BLaER1 treated with 17β-estradiol and CSF1 and Interleukin-3, amounts not matched to agents 10 nM and 100 nM (cell line): ENCODE data around the gene DXO.
"Not testable (repeated sequence)": the region's sequence is repeated elsewhere in the genome, so short reads cannot be mapped to it uniquely, and the experiment has no call there.

Source experiments
- H3K27ac ChIP-seq, 11 experiments: shearing (Covaris generic); formaldehyde crosslinking; 2 replicates each; pipeline ENCODE4 v1.8.1; 2022
- H3K27me3 ChIP-seq, 11 experiments: shearing (Covaris generic); formaldehyde crosslinking; 2 replicates each; pipeline ENCODE4 v1.8.1; 2022
- H3K36me3 ChIP-seq, 11 experiments: shearing (Covaris generic); formaldehyde crosslinking; 2 replicates each; pipeline ENCODE4 v1.8.1; 2022
- H3K4me1 ChIP-seq, 10 experiments: shearing (Covaris generic); formaldehyde crosslinking; 2 replicates each; pipeline ENCODE4 v1.8.1; 2022
- H3K4me2 ChIP-seq, 11 experiments: shearing (Covaris generic); formaldehyde crosslinking; 2 replicates each; pipeline ENCODE4 v1.8.1; 2022
- H3K4me3 ChIP-seq, 10 experiments: shearing (Covaris generic); formaldehyde crosslinking; 2 replicates each; pipeline ENCODE4 v1.8.1; 2022
- H3K9ac ChIP-seq, 11 experiments: shearing (Covaris generic); formaldehyde crosslinking; 2 replicates each; pipeline ENCODE4 v1.8.1; 2022
- H3K9me3 ChIP-seq, 11 experiments: shearing (Covaris generic); formaldehyde crosslinking; replicated peaks in 1 of 11; 2 replicates each; pipeline ENCODE4 v1.8.1; 2022
- H4K20me1 ChIP-seq, 11 experiments: shearing (Covaris generic); formaldehyde crosslinking; 2 replicates each; pipeline ENCODE4 v1.8.1; 2022
- Cebpa-rat ChIP-seq, 11 experiments: shearing (Covaris generic); IDR thresholded peaks; 2 replicates each; pipeline ENCODE4 v1.8.1; 2022

DXO gene

DNA sequence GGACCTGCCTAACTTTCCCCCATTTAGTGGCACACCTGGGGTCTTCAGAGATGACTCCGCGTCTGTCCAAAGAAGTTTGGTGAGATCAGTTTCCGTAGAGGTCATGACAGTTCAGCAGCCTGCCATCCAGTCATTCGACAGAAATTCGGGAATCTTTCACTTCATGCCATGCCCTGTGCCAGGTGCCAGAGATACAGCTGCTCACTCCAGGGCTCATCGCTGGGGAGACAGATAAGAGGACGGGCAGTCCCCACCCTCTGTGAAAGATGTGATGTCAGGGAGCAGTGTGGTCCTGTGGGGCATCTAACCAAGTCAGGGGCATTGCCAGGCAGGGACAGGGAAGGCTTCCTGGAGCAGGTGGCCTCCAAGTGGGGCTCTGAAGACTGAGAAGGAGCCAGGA lies 31.4 kb upstream of the DXO start:
- H3K4me1 ChIP-seq, H3K36me3 ChIP-seq, H3K4me2 ChIP-seq, H3K9ac ChIP-seq, H4K20me1 ChIP-seq, H3K9me3 ChIP-seq, H3K27me3 ChIP-seq, H3K4me3 ChIP-seq, H3K27ac ChIP-seq: not testable (repeated sequence)

GRCh38 chr6:32002546-32003268 lies 30.8 kb upstream of the DXO start:
- H3K4me1 ChIP-seq, H3K9ac ChIP-seq, H3K27ac ChIP-seq, H3K27me3 ChIP-seq, H3K36me3 ChIP-seq, H4K20me1 ChIP-seq, H3K4me3 ChIP-seq, H3K4me2 ChIP-seq, H3K9me3 ChIP-seq: not testable (repeated sequence)

- H3K27ac ChIP-seq, H3K4me2 ChIP-seq, H3K27me3 ChIP-seq, H3K9ac ChIP-seq, H4K20me1 ChIP-seq, H3K9me3 ChIP-seq, H3K4me3 ChIP-seq, H3K36me3 ChIP-seq, H3K4me1 ChIP-seq: not testable (repeated sequence)
These were observed 24.4 kb upstream of the DXO start for GRCh38 chr6:31996385-31996784.

- not testable (repeated sequence) for H3K4me3 ChIP-seq, H3K9me3 ChIP-seq, H3K4me2 ChIP-seq, H3K27ac ChIP-seq, H3K9ac ChIP-seq, H4K20me1 ChIP-seq, H3K4me1 ChIP-seq, H3K27me3 ChIP-seq, H3K36me3 ChIP-seq
These were observed 22.5 kb upstream of the DXO start for GRCh38 chr6:31994421-31994820.

- not testable (repeated sequence) for H3K4me2 ChIP-seq, H3K4me3 ChIP-seq, H3K36me3 ChIP-seq, H3K9ac ChIP-seq, H3K27ac ChIP-seq, H3K4me1 ChIP-seq, H4K20me1 ChIP-seq, H3K9me3 ChIP-seq, H3K27me3 ChIP-seq
These were observed 17.4 kb upstream of the DXO start for GRCh38 chr6:31989363-31989762.

DNA sequence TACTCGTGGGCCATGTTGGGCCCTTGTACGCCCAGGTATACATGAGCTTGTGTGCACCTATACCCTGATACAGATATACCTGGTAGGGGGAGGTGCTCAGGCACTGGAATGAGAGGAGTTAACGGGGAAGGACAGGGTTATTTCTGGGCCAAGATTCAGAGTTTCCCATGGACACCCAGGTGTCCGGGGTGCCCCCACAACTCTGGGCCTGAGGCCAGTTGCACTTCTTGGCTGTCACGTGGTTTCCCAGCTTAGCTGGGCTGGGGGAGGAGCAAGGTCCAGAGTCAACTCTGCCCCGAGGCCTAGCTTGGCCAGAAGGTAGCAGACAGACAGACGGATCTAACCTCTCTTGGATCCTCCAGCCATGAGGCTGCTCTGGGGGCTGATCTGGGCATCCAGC lies 9.8 kb upstream of the DXO start, which contains the start of gene C4A:
C4A (plus strand) TSS at position 314 of the 400 bp plus-strand sequence; CDS start at position 365, 51 bp downstream.
- H3K4me2 ChIP-seq, H3K27ac ChIP-seq, H3K9me3 ChIP-seq, H4K20me1 ChIP-seq, H3K4me3 ChIP-seq, H3K27me3 ChIP-seq, H3K4me1 ChIP-seq, H3K9ac ChIP-seq: not testable (repeated sequence)
- peaks cover 0 to 21% (median 13%) of the 10 kb centered on the region in 11 experiments; a peak in 16 of 22 replicates for H3K36me3 ChIP-seq

DNA sequence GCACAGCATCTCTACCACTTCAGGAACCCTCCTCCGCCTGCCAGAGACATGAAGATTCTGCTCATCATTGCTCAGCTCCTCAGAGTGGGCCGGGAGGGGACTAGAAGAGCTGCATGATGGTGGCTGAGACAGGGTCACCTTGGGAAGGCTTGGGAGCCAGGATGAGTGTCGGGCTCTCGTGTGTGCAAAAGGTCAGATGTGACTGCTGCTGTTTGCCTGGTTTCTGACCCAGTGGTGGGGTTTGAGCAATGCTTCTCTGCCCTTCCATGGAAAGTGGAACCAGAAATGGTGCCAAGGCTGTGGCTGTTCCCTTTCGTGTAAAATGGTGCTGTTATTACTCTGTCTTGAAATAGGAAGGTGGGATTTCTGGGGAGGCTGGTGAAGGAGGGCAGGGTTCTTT lies 9.1 kb upstream of the DXO start:
- H3K4me2 ChIP-seq, H4K20me1 ChIP-seq, H3K4me3 ChIP-seq, H3K27ac ChIP-seq, H3K27me3 ChIP-seq, H3K9ac ChIP-seq, H3K4me1 ChIP-seq: not testable (repeated sequence)
- H3K9me3 ChIP-seq = peaks cover 0 to 11% (median 7%) of the 10 kb centered on the region in 11 experiments; a peak in 10 of 22 replicates
- H3K36me3 ChIP-seq = peaks cover 0 to 23% (median 13%) of the 10 kb centered on the region in 11 experiments; a peak in 16 of 22 replicates

DNA sequence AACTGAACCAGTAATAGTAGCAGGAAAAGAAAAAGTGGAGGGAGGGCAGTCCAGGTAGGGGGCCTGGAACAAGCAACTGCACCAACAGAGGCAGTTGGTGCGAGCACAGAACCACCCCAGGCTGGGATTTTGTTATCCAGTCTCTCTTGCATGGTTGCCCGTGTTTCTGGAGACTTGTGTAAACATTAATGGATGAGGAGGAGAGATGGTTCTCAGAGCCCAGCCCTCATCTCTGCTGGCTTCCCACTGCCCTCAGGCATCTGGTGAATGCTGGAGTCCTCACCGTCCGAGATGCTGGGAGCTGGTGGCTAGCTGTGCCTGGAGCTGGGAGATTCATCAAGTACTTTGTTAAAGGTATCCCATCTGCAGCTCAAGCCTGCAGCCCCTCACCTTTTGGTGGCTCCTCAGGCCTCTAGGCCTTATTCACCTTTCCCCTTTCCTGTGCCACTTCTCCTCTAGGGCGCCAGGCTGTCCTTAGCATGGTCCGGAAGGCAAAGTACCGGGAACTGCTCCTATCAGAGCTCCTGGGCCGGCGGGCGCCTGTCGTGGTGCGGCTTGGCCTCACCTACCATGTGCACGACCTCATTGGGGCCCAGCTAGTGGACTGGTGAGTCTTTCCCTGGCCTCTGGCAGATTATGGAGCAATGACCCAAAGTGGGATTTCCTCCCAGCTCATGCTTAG lies 8.4 kb upstream of the DXO start:
- H3K27me3 ChIP-seq, H3K4me1 ChIP-seq, H3K9ac ChIP-seq, H3K4me2 ChIP-seq, H3K27ac ChIP-seq, H4K20me1 ChIP-seq, H3K4me3 ChIP-seq: not testable (repeated sequence)
- Histone ChIP-seq H3K36me3 (peaks cover 0 to 25% (median 13%) of the 10 kb centered on the region in 11 experiments; a peak in 17 of 22 replicates), H3K9me3 (peaks cover 0 to 18% (median 8%) of the 10 kb centered on the region in 11 experiments; a peak in 10 of 22 replicates)

- Histone ChIP-seq H3K4me1 (peaks cover 0 to 7% (median 0%) of the 10 kb centered on the region in 10 experiments; a peak in 5 of 20 replicates), H3K4me3 (no peak overlapping the region), H3K36me3 (peaks cover 0 to 35% (median 13%) of the 10 kb centered on the region in 11 experiments; a peak in 17 of 22 replicates), H3K9ac (0 out of 22 replicates have a peak overlapping the region, but pooled peaks of 3 of the 11 experiments have one; percentile 7 to 17 (median 7)), H3K4me2 (no peak overlapping the region), H3K27ac (no peak overlapping the region), H3K9me3 (peaks cover 0 to 20% (median 8%) of the 10 kb centered on the region in 11 experiments; a peak in 10 of 22 replicates), H4K20me1 (0 out of 22 replicates have a peak, but pooled peaks cover 0 to 7% (median 0%) of the 10 kb centered on the region in 11 experiments), H3K27me3 (no peaks in the 10 kb centered on the region)
- no peak for TF ChIP-seq Cebpa-rat (IDR thresholded peaks at IDR 0.05)
These were observed 7.4 kb upstream of the DXO start for GRCh38 chr6:31979238-31979898.
